GM04503 (cell line): ENCODE results near the gene CDH16.
"Not testable (repeated sequence)": the region's sequence is repeated elsewhere in the genome, so short reads cannot be mapped to it uniquely, and the experiment has no call there.

Source experiments
- DNase-seq: peaks from one replicate; pipeline ENCODE4 v3.0.0-alpha.2; 2012; ENCODE audit warnings: low read depth

Gene CDH16

GRCh38 chr16:66872559-66872942 is 46.1 kb downstream of the CDH16 start:
- no peak for DNase-seq

GRCh38 chr16:66871840-66872239 is 46.8 kb downstream of the CDH16 start:
- DNase-seq, result no peak

DNA sequence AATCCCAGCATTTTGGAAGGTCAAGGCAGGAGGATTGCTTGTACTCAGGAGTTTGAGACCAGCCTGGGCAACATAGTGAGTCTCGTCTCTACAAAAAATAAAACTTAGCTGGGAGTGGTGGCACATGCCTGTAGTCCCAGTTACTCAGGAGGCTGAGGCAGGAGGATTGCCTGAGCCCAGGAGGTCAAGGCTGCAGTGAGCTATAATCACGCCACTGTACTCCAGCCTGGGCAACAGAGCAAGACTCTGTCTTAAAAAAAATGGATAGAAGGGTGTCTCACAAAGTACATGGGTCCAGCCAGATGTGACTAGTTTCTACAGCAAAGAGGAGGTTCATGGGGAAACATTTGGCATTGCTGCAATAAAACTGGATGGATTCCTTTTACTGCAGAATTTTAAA is 47.3 kb downstream of the CDH16 start:
- not testable (repeated sequence) for DNase-seq

DNA sequence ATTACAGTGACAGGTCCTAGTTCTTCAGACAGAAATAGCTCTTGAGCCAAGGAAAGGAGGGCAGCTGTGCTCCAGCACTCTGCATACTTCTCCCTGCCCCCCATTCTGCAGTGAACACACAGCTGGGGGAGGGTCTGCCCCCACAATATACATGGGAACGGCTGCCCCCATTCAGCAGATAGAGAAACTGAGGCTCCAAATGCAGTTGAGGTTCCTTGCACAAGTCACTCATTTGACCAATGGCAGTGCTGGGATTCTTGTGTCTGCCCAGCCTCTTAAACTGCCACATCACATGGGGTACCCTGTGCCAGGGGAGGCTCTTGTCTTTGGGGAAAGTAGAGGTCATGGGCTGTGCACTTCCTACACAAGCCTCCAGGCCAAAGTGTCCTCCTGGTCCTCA is 49.3 kb downstream of the CDH16 start:
- DNase-seq, result no peak

- DNase-seq, result no peak
These were observed 55.0 kb downstream of the CDH16 start for GRCh38 chr16:66863707-66864106.

DNA sequence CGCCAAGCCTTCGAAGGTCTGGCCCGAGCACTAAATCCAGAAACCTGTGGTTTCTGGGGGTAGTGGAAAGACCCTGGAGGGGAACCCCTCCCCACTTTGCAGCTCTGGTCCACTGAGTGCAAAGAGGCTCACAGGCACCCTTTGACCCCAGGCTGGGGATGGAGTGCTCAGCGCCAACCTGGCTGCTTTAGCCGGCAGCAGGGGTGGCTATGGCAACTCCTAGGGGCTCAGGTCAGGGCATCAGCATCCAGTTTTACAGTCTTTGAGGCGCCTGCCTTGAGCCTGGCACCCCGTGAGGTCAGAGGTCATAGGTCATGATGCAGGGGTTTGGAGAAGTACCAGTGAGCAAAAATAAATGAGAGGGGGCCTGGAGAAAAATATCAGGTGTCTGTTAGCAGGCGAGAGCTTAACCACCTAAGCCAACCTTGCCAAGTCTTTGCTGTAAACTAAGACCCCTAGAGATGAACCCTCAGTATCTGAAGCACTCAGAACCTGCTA is 56.6 kb downstream of the CDH16 start:
- DNase-seq, result no peak

- no peak for DNase-seq
These were observed 59.2 kb downstream of the CDH16 start for GRCh38 chr16:66859397-66860068.

GRCh38 chr16:66858740-66859396 is 59.8 kb downstream of the CDH16 start:
- DNase-seq, result no peak
